Measurements from ENCODE around the gene QRFPR. TPM values are rescaled to one million over a fixed set of nuclear protein-coding genes. Genes with fewer than 3 reads are reported as not detected.
A peak's percentile ranks its signal among the peaks of the same experiment; 100 is the strongest.
"Not testable (repeated sequence)": the region's sequence is repeated elsewhere in the genome, so short reads cannot be mapped to it uniquely, and the experiment has no call there.

The QRFPR gene
- total RNA-seq, 2 donors from 2014 or later, result not detected

GRCh38 chr4:121358473-121358872 lies 22.3 kb downstream of the QRFPR start:
- intact Hi-C loops (cut with DNase I, micrococcal nuclease), result no loop called here

GRCh38 chr4:121353213-121353612 lies 27.6 kb downstream of the QRFPR start:
- intact Hi-C loops (cut with DNase I, micrococcal nuclease), result no loop called here
- ATAC-seq, result no peak
- DNase-seq, result no peak

More at GRCh38 chr4:121358473-121358872, 22.3 kb downstream of the QRFPR start:
- DNase-seq (no peak), ATAC-seq (no peak)

GRCh38 chr4:121344098-121344497 lies 36.7 kb downstream of the QRFPR start:
- intact Hi-C loops (cut with DNase I, micrococcal nuclease), result no loop called here
- DNase-seq, result no peak
- no peak for ATAC-seq

GRCh38 chr4:121340247-121340646 lies 40.6 kb downstream of the QRFPR start:
- intact Hi-C loops (cut with DNase I, micrococcal nuclease), result no loop called here
- DNase-seq (no peak), ATAC-seq (no peak)

GRCh38 chr4:121339824-121340223 lies 41.0 kb downstream of the QRFPR start:
- DNase-seq, result no peak
- no peak for ATAC-seq
- intact Hi-C loops (cut with DNase I, micrococcal nuclease), result no loop called here

- intact Hi-C loops (cut with DNase I, micrococcal nuclease), result no loop called here
- no peak for ATAC-seq
- no peak for DNase-seq
These were observed 41.5 kb downstream of the QRFPR start for GRCh38 chr4:121339307-121339706.

GRCh38 chr4:121338518-121338917 lies 42.3 kb downstream of the QRFPR start:
- intact Hi-C loops (cut with DNase I, micrococcal nuclease), result no loop called here
- no peak for ATAC-seq
- DNase-seq, result no peak

GRCh38 chr4:121336706-121337105 lies 44.1 kb downstream of the QRFPR start:
- no peak for ATAC-seq
- intact Hi-C loops (cut with DNase I, micrococcal nuclease), result no loop called here
- DNase-seq, result no peak

- no peak for ATAC-seq
- intact Hi-C loops (cut with DNase I, micrococcal nuclease), result no loop called here
- no peak for DNase-seq
These were observed 50.6 kb downstream of the QRFPR start for GRCh38 chr4:121330180-121330665.

- ATAC-seq, result no peak
- DNase-seq, result no peak
- intact Hi-C loops (cut with DNase I, micrococcal nuclease), result no loop called here
These were observed 54.2 kb downstream of the QRFPR start for GRCh38 chr4:121326597-121326996.

GRCh38 chr4:121324331-121324730 lies 56.5 kb downstream of the QRFPR start:
- ATAC-seq (no peak), DNase-seq (no peak)
- intact Hi-C loops (cut with DNase I, micrococcal nuclease), result no loop called here

GRCh38 chr4:121321466-121321865 lies 59.4 kb downstream of the QRFPR start:
- intact Hi-C loops (cut with DNase I, micrococcal nuclease), result no loop called here
- DNase-seq (no peak), ATAC-seq (no peak)

- no peak for DNase-seq
- intact Hi-C loops (cut with DNase I, micrococcal nuclease), result no loop called here
- ATAC-seq, result no peak
These were observed 64.7 kb downstream of the QRFPR start for GRCh38 chr4:121316091-121316490.

GRCh38 chr4:121313430-121313829 lies 67.4 kb downstream of the QRFPR start:
- DNase-seq; intact Hi-C loops (cut with DNase I, micrococcal nuclease); ATAC-seq: not testable (repeated sequence)

GRCh38 chr4:121308828-121309227 lies 72.0 kb downstream of the QRFPR start:
- DNase-seq (no peak), ATAC-seq (no peak)
- intact Hi-C loops (cut with DNase I, micrococcal nuclease), result no loop called here

- DNase-seq, result no peak
- ATAC-seq, result no peak
- intact Hi-C loops (cut with DNase I, micrococcal nuclease), result no loop called here
These were observed 72.5 kb downstream of the QRFPR start for GRCh38 chr4:121308328-121308663.

GRCh38 chr4:121307445-121308327 lies 73.1 kb downstream of the QRFPR start:
- peak; percentile 58 for ATAC-seq
- intact Hi-C loops (cut with DNase I, micrococcal nuclease), result no loop called here
- peak in 1 of 2 donors; percentile 23 for DNase-seq

GRCh38 chr4:121306931-121307330 lies 73.9 kb downstream of the QRFPR start:
- DNase-seq (no peak), ATAC-seq (no peak)
- intact Hi-C loops (cut with DNase I, micrococcal nuclease), result no loop called here

GRCh38 chr4:121304893-121305292 lies 75.9 kb downstream of the QRFPR start:
- peak; percentile 91 for ATAC-seq
- peak in 1 of 2 donors; percentile 25 for DNase-seq
- intact Hi-C loops (cut with DNase I, micrococcal nuclease), result no loop called here

- intact Hi-C loops (cut with DNase I, micrococcal nuclease), result no loop called here
- ATAC-seq, result no peak
- no peak for DNase-seq
These were observed 81.5 kb downstream of the QRFPR start for GRCh38 chr4:121299367-121299766.

- intact Hi-C loops (cut with DNase I, micrococcal nuclease), result no loop called here
- ATAC-seq, result no peak
- DNase-seq, result no peak
These were observed 97.5 kb downstream of the QRFPR start for GRCh38 chr4:121283319-121283718.

All from left colon (tissue), 2 donors.